SKM-1 (cell line): Measurements from ENCODE around the gene RNPS1.
"Not testable (repeated sequence)": the region's sequence is repeated elsewhere in the genome, so short reads cannot be mapped to it uniquely, and the experiment has no call there.

Experiments used
- DNase-seq: peaks from one replicate; lab custom pipeline; 2025; ENCODE audit not compliant: unreplicated experiment; lab: John Stamatoyannopoulos, UW

RNPS1 gene

GRCh38 chr16:2258530-2258929 lies 9.4 kb downstream of the RNPS1 start:
- not testable (repeated sequence) for DNase-seq

- no peak for DNase-seq
Observed at GRCh38 chr16:2257726-2258125, 10.2 kb downstream of the RNPS1 start.

- DNase-seq, result no peak
Observed at GRCh38 chr16:2256531-2257140, 11.3 kb downstream of the RNPS1 start.

GRCh38 chr16:2253293-2253692 lies 14.6 kb downstream of the RNPS1 start:
- no peak for DNase-seq

GRCh38 chr16:2252806-2253148 lies 15.1 kb downstream of the RNPS1 start:
- no peak for DNase-seq

- peak; percentile 85 for DNase-seq
Observed at GRCh38 chr16:2251296-2252111, 16.4 kb downstream of the RNPS1 start, which contains the start of gene ECI1. ECI1 (minus strand) TSS chr16:2251587; CDS start chr16:2251566, 21 bp downstream.

- DNase-seq, result no peak
Observed at GRCh38 chr16:2250652-2251295, 17.2 kb downstream of the RNPS1 start.

- DNase-seq, result no peak
Observed at GRCh38 chr16:2246301-2246885, 21.5 kb downstream of the RNPS1 start.

- no peak for DNase-seq
Observed at GRCh38 chr16:2244926-2245795, 22.8 kb downstream of the RNPS1 start.

- DNase-seq, result no peak
Observed at GRCh38 chr16:2244301-2244700, 23.6 kb downstream of the RNPS1 start.

GRCh38 chr16:2243781-2244180 lies 24.1 kb downstream of the RNPS1 start:
- DNase-seq, result no peak

GRCh38 chr16:2243031-2243528 lies 24.8 kb downstream of the RNPS1 start:
- no peak for DNase-seq

- no peak for DNase-seq
Observed at GRCh38 chr16:2242598-2242997, 25.3 kb downstream of the RNPS1 start.

- DNase-seq, result not testable (repeated sequence)
Observed at GRCh38 chr16:2240331-2240730, 27.6 kb downstream of the RNPS1 start.

- DNase-seq, result no peak
Observed at GRCh38 chr16:2238838-2239675, 28.9 kb downstream of the RNPS1 start.

GRCh38 chr16:2238150-2238837 lies 29.6 kb downstream of the RNPS1 start:
- DNase-seq, result no peak

- no peak for DNase-seq
Observed at GRCh38 chr16:2237493-2238149, 30.3 kb downstream of the RNPS1 start.

GRCh38 chr16:2237102-2237482 lies 30.8 kb downstream of the RNPS1 start:
- no peak for DNase-seq
